ENCODE measurements around the gene GHR.

The GHR gene

GRCh38 chr5:42749020-42749419 is 325.8 kb downstream of the GHR start:
- Histone ChIP-seq H3K4me3 (ENCODE audit: low read depth, low read length) (no peak overlapping the region), H3K36me3 (ENCODE audit: insufficient read depth, low read length) (no peaks in the 10 kb centered on the region), H2AFZ (ENCODE audit: low read length, unreplicated experiment) (peak overlapping the region; percentile 29), H3K27ac (ENCODE audit: low read depth, low read length) (no peak overlapping the region), H3K4me1 (ENCODE audit: control insufficient read depth, insufficient read depth, low read length, unreplicated experiment) (no peaks in the 10 kb centered on the region), H3K79me2 (ENCODE audit: control insufficient read depth, insufficient read depth, low read length, unreplicated experiment) (no peaks in the 10 kb centered on the region), H3K27me3 (ENCODE audit: insufficient read depth, low read length) (no peaks in the 10 kb centered on the region)

DNA sequence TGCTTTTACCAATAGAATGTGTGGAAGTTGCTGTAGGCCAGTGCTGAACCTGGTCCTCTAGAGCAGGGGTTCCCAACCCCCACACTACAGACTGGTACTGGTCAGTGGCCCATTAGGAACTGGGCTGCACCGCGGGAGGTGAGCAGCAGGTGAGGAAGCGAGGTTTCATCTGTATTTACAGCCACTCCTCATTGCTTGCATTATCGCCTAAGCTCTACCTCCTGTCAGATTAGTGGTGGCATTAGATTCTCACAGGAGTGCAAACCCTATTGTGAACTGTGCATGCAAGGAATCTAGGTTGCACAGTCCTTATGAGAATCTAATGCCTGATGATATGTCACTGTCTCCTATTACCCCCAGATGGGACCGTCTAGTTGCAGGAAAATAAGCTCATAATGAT is 327.3 kb downstream of the GHR start:
- H3K4me1 ChIP-seq (ENCODE audit: control insufficient read depth, insufficient read depth, low read length, unreplicated experiment): no peaks in the 10 kb centered on the region
- H3K36me3 ChIP-seq (ENCODE audit: insufficient read depth, low read length): no peaks in the 10 kb centered on the region
- no peak overlapping the region for H3K4me3 ChIP-seq (ENCODE audit: low read depth, low read length)
- H2AFZ ChIP-seq (ENCODE audit: low read length, unreplicated experiment): no peak overlapping the region
- H3K27me3 ChIP-seq (ENCODE audit: insufficient read depth, low read length): no peaks in the 10 kb centered on the region
- H3K27ac ChIP-seq (ENCODE audit: low read depth, low read length): no peak overlapping the region
- H3K79me2 ChIP-seq (ENCODE audit: control insufficient read depth, insufficient read depth, low read length, unreplicated experiment): no peaks in the 10 kb centered on the region

GRCh38 chr5:42751044-42751443 is 327.8 kb downstream of the GHR start:
- Histone ChIP-seq H3K4me3 (ENCODE audit: low read depth, low read length) (no peak overlapping the region), H2AFZ (ENCODE audit: low read length, unreplicated experiment) (no peak overlapping the region), H3K27me3 (ENCODE audit: insufficient read depth, low read length) (no peaks in the 10 kb centered on the region), H3K36me3 (ENCODE audit: insufficient read depth, low read length) (no peaks in the 10 kb centered on the region), H3K27ac (ENCODE audit: low read depth, low read length) (no peak overlapping the region), H3K4me1 (ENCODE audit: control insufficient read depth, insufficient read depth, low read length, unreplicated experiment) (no peaks in the 10 kb centered on the region), H3K79me2 (ENCODE audit: control insufficient read depth, insufficient read depth, low read length, unreplicated experiment) (no peaks in the 10 kb centered on the region)

DNA sequence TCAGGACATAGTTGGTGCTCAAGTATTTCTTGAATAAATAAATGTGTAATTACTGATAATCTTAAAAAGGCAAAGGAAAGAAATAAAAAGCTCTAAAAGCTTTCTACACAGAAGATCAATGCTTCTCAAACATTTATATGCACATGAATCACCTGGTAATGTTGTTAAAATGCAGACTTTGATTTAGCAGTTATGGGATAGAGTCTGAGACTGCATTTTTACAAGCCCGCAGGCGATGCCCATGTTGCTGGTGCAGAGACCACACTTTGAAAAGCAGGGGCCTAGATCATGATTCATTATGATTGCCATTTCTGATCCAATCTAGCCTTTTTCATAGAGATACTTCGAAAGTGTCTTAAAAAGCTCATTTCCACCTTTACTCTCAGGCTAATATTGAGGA is 329.9 kb downstream of the GHR start:
- Histone ChIP-seq H3K27me3 (ENCODE audit: insufficient read depth, low read length) (no peaks in the 10 kb centered on the region), H2AFZ (ENCODE audit: low read length, unreplicated experiment) (no peak overlapping the region), H3K36me3 (ENCODE audit: insufficient read depth, low read length) (no peaks in the 10 kb centered on the region), H3K27ac (ENCODE audit: low read depth, low read length) (no peak overlapping the region), H3K79me2 (ENCODE audit: control insufficient read depth, insufficient read depth, low read length, unreplicated experiment) (no peaks in the 10 kb centered on the region), H3K4me3 (ENCODE audit: low read depth, low read length) (no peak overlapping the region), H3K4me1 (ENCODE audit: control insufficient read depth, insufficient read depth, low read length, unreplicated experiment) (peaks cover 7% of the 10 kb centered on the region)

GRCh38 chr5:42756606-42757601 is 333.7 kb downstream of the GHR start, which contains the start of gene CCDC152:
CCDC152 (plus strand) TSS chr5:42756818; CDS start chr5:42759122, 2,304 bp downstream.
- peak within 1 kb of the TSS; percentile 74 for H3K4me3 ChIP-seq (ENCODE audit: low read depth, low read length)
- no peaks in the 10 kb centered on the region for H3K36me3 ChIP-seq (ENCODE audit: insufficient read depth, low read length)
- no peaks in the 10 kb centered on the region for H3K79me2 ChIP-seq (ENCODE audit: control insufficient read depth, insufficient read depth, low read length, unreplicated experiment)
- peaks cover 12% of the 10 kb centered on the region for H3K4me1 ChIP-seq (ENCODE audit: control insufficient read depth, insufficient read depth, low read length, unreplicated experiment)
- no peak within 1 kb of the TSS for H3K27ac ChIP-seq (ENCODE audit: low read depth, low read length)
- H3K27me3 ChIP-seq (ENCODE audit: insufficient read depth, low read length): no peaks in the 10 kb centered on the region
- peak within 1 kb of the TSS; percentile 67 for H2AFZ ChIP-seq (ENCODE audit: low read length, unreplicated experiment)

GRCh38 chr5:42759456-42759855 is 336.2 kb downstream of the GHR start:
- no peaks in the 10 kb centered on the region for H3K36me3 ChIP-seq (ENCODE audit: insufficient read depth, low read length)
- no peak overlapping the region for H3K4me3 ChIP-seq (ENCODE audit: low read depth, low read length)
- H3K79me2 ChIP-seq (ENCODE audit: control insufficient read depth, insufficient read depth, low read length, unreplicated experiment): no peaks in the 10 kb centered on the region
- H3K4me1 ChIP-seq (ENCODE audit: control insufficient read depth, insufficient read depth, low read length, unreplicated experiment): peaks cover 12% of the 10 kb centered on the region
- no peak overlapping the region for H3K27ac ChIP-seq (ENCODE audit: low read depth, low read length)
- no peak overlapping the region for H2AFZ ChIP-seq (ENCODE audit: low read length, unreplicated experiment)
- H3K27me3 ChIP-seq (ENCODE audit: insufficient read depth, low read length): no peaks in the 10 kb centered on the region

DNA sequence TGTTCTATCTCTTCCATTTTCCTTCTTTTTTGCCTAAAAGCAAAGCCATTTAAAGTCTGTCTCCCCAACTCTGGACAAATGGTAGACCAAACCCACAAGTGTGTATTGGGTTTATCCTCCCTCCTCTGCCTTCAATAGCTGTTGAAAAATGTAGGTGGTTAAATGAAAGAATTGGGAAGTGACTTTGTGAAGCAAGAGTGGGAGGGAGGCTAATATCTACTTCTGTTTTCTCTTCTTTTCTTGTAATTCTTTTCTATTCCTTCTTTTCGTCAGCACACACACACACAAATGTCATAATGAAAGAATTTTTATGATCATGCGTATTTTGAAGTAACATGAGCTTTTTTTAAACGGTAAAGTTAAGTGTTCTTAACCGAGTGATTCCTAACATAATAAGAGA is 337.2 kb downstream of the GHR start:
- Histone ChIP-seq H3K27me3 (ENCODE audit: insufficient read depth, low read length) (no peaks in the 10 kb centered on the region), H3K36me3 (ENCODE audit: insufficient read depth, low read length) (no peaks in the 10 kb centered on the region)

DNA sequence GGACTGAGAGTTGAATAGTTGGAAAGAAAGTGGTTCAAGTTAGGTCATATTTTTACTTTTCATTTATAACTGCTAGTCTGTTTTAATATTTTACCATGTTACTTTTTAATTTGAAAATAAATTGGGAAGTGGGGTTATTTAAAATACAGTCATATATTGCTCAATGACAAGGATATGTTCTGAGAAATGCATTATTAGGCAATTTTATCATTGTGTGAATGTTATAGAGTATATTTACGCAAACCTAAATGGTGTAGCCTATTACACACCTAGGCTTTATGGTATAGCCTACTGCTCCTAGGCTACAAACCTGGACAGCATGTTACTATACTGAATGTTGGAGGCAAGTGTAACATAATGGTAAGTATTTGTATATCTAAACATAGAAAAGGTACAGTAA is 338.6 kb downstream of the GHR start:
- H3K27ac ChIP-seq (ENCODE audit: low read depth, low read length): no peak overlapping the region
- H3K4me3 ChIP-seq (ENCODE audit: low read depth, low read length): no peak overlapping the region
- peaks cover 12% of the 10 kb centered on the region for H3K4me1 ChIP-seq (ENCODE audit: control insufficient read depth, insufficient read depth, low read length, unreplicated experiment)
- no peaks in the 10 kb centered on the region for H3K36me3 ChIP-seq (ENCODE audit: insufficient read depth, low read length)
- no peaks in the 10 kb centered on the region for H3K27me3 ChIP-seq (ENCODE audit: insufficient read depth, low read length)
- no peaks in the 10 kb centered on the region for H3K79me2 ChIP-seq (ENCODE audit: control insufficient read depth, insufficient read depth, low read length, unreplicated experiment)
- H2AFZ ChIP-seq (ENCODE audit: low read length, unreplicated experiment): no peak overlapping the region

More for the DNA sequence above, 337.2 kb downstream of the GHR start:
- H3K79me2 ChIP-seq (ENCODE audit: control insufficient read depth, insufficient read depth, low read length, unreplicated experiment): no peaks in the 10 kb centered on the region
- H3K27ac ChIP-seq (ENCODE audit: low read depth, low read length): no peak overlapping the region
- peaks cover 12% of the 10 kb centered on the region for H3K4me1 ChIP-seq (ENCODE audit: control insufficient read depth, insufficient read depth, low read length, unreplicated experiment)
- no peak overlapping the region for H2AFZ ChIP-seq (ENCODE audit: low read length, unreplicated experiment)
- H3K4me3 ChIP-seq (ENCODE audit: low read depth, low read length): no peak overlapping the region

DNA sequence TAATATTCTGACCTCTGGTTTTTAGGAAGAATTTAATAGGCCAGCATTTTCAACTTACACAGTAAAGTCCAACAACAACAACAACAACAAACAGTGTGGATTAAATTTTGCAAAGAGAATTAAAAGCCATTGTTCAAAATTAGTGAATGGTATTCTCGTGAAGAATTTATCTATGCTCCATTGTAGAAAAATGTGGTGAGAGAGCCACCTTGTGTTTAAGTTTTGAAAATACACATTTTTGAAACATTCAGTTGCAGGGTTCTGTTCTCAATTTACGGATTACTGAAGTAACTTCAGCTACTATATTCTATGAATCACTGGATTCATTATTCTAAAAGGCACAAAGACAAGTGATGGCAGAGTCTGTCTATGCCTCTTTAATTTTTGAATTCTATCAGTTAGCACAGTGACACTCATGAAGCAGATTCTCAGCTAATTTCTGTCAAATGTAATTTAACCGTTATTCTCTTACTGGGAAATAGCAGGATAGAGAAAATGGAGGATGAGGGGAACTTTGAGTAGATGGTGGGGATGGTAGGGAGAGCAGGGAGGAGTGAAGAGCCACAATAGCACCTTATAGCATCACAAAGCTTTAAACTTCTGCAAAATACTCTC is 344.4 kb downstream of the GHR start:
- Histone ChIP-seq H3K36me3 (ENCODE audit: insufficient read depth, low read length) (peaks cover 7% of the 10 kb centered on the region; the same call in 1 of the 2 replicates), H3K4me3 (ENCODE audit: low read depth, low read length) (no peak overlapping the region), H2AFZ (ENCODE audit: low read length, unreplicated experiment) (no peak overlapping the region), H3K27ac (ENCODE audit: low read depth, low read length) (no peak overlapping the region), H3K79me2 (ENCODE audit: control insufficient read depth, insufficient read depth, low read length, unreplicated experiment) (no peaks in the 10 kb centered on the region), H3K4me1 (ENCODE audit: control insufficient read depth, insufficient read depth, low read length, unreplicated experiment) (no peaks in the 10 kb centered on the region), H3K27me3 (ENCODE audit: insufficient read depth, low read length) (no peaks in the 10 kb centered on the region)

DNA sequence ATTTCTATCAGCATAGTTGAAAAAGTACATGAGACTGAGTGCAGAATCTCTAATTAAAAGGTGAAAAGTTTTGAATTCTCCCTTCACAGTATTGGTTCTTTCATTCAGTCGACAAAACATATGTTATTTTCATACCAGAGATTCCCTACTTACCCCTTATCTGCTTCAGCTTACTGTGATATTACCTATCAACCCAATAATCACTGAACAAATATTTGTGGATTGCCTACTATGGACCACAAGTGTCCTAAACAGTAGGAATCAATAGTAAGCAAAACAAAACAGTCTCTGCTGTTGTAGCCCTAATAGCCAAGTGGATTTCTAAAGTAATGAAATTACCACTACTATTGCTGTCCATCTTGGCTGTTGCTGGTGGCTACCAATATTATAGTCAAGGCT is 344.9 kb downstream of the GHR start:
- Histone ChIP-seq H3K27ac (ENCODE audit: low read depth, low read length) (no peak overlapping the region), H3K4me3 (ENCODE audit: low read depth, low read length) (no peak overlapping the region), H3K36me3 (ENCODE audit: insufficient read depth, low read length) (peaks cover 7% of the 10 kb centered on the region; the same call in 1 of the 2 replicates), H3K4me1 (ENCODE audit: control insufficient read depth, insufficient read depth, low read length, unreplicated experiment) (peaks cover 4% of the 10 kb centered on the region), H3K27me3 (ENCODE audit: insufficient read depth, low read length) (no peaks in the 10 kb centered on the region), H2AFZ (ENCODE audit: low read length, unreplicated experiment) (no peak overlapping the region), H3K79me2 (ENCODE audit: control insufficient read depth, insufficient read depth, low read length, unreplicated experiment) (no peaks in the 10 kb centered on the region)

All from ACC112 (cell line).